ENCODE measurements around the gene PSG2.
"Not testable (repeated sequence)": the region's sequence is repeated elsewhere in the genome, so short reads cannot be mapped to it uniquely, and the experiment has no call there.

The PSG2 gene

DNA sequence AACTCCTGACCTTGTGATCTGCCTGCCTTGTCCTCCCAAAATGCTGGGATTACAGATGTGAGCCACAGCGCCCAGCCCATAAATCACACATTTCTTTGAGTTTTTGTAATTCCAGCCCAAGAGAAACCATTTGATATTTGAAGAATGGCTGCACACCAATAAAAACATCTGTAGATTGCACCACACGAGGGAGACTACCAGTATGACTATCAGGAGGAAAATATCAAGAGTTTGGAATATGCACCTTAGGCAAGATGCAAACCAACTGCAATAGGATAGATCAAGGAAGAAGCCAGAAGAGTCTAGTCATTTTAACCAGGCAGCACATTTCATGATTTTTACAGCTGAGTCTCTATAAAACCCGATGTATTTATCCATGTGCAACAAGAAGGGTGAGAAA is 20.1 kb downstream of the PSG2 start:
- not testable (repeated sequence) for DNase-seq

- not testable (repeated sequence) for DNase-seq
Observed at GRCh38 chr19:43061326-43061725, 21.2 kb downstream of the PSG2 start.

GRCh38 chr19:43060254-43060653 is 22.2 kb downstream of the PSG2 start:
- not testable (repeated sequence) for DNase-seq

DNA sequence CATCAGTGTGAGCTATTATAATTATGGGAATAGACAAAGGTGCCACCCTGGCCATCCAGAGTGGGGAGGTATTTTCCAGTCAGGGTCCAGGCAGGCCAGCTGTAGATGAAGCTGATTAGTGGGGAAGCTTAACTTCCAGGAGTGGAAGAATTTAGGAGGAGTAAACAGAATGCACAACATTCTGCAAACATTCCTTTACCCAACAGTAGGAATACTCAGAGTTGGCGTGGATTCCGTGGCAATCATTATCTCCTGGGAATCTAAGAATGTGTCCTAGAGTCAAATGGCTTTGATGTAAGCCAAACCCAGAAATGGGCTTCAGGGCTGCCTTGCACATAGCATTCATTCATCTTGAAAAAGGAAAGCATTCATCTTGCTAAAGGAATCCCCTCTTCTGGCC is 23.0 kb downstream of the PSG2 start:
- not testable (repeated sequence) for DNase-seq

DNA sequence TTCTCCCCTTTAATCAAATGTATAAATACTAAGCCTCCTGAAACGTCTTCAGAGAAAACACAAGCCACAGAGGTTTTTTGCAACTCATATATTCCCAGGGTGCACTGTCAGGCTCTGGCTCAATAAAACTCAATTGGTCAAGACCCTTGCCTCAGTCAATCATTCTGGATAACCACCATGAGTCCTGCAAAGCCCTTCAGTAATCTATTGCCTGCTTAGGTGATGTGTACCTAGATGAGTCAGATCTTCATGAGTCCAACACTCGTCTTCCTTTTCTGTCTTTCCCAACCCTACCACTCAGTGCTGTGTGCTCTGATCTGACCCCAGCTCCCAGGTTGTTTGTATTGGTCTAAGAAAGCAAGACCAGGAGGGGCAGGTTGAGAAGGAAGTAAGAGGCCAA is 24.1 kb downstream of the PSG2 start:
- DNase-seq = not testable (repeated sequence)

- not testable (repeated sequence) for DNase-seq
Observed at GRCh38 chr19:43047966-43048365, 34.5 kb downstream of the PSG2 start.

DNA sequence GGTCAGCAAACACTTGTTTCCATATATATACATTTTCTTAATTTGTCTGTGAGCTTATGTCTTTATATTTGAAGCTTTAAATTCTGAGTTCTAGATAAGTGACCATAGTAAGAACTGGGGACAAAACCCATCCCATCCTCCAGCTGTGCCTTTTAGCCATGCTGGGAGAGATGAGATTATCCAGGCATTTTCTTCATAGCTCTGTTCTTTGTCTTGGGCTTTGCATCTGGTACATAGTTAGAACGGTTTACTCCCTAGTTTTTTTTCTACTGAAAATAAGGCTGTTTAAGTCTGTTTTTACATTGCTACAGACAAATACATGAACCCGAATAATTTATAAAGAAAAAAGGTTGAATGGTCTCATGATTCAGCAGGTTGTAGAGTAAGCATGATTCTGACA is 35.9 kb downstream of the PSG2 start:
- not testable (repeated sequence) for DNase-seq

- DNase-seq = not testable (repeated sequence)
Observed at GRCh38 chr19:43043492-43044180, 38.9 kb downstream of the PSG2 start.

GRCh38 chr19:43031645-43032044 is 50.9 kb downstream of the PSG2 start:
- DNase-seq = not testable (repeated sequence)

- no peak for DNase-seq
Observed at GRCh38 chr19:43028866-43029265, 53.6 kb downstream of the PSG2 start.

- DNase-seq = not testable (repeated sequence)
Observed at GRCh38 chr19:43027985-43028384, 54.5 kb downstream of the PSG2 start.

- DNase-seq = not testable (repeated sequence)
Observed at GRCh38 chr19:43027061-43027460, 55.4 kb downstream of the PSG2 start.

DNA sequence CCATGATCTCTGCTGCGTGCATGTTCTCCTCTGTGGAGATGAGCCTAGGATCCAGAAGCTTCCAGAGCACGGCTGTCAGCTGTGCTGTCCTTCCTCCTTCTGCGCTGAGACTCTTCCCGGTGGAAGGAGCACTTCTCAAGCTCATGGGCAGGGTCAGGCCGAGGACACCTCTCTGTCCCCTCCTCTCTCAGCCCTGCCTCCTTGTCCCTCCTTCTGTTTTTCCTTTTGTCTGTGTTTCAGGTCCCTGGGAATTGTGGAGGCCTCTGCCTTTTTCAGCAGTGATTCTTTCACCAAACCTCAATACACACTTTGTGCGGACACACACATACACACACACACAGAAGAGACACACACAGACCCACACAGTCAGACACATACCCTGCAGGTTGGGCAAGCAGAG is 56.1 kb downstream of the PSG2 start, which contains the start of gene PSG11:
Gene PSG11 (minus strand): TSS at position 101 of the 400 bp plus-strand sequence. CDS start 97 bp downstream, at position 4.
- DNase-seq = not testable (repeated sequence)

- DNase-seq = not testable (repeated sequence)
Observed at GRCh38 chr19:43022098-43022497, 60.4 kb downstream of the PSG2 start.

GRCh38 chr19:43021629-43022028 is 60.9 kb downstream of the PSG2 start:
- not testable (repeated sequence) for DNase-seq

- DNase-seq = not testable (repeated sequence)
Observed at GRCh38 chr19:43019588-43019987, 62.9 kb downstream of the PSG2 start.
